Caco-2 (cell line): ENCODE measurements around the gene OLFML2A. TPM values are rescaled to one million over a fixed set of nuclear protein-coding genes. Genes with fewer than 3 reads are reported as not detected.

Experiments used
- BruUV-seq: library from RNA; stranded (reverse); fragments of 400-500 nt; replicated peaks from 2 replicates; lab custom pipeline; 2021; lab: Mats Ljungman, UMichigan
- CTCF ChIA-PET: fragments of 300-600 bp; sonication (Branson Sonifier 250); formaldehyde crosslinking; loops from one replicate; lab custom pipeline; 2022; ENCODE audit warnings: antibody characterized with exemption; lab: Charles Lee
- POLR2A ChIA-PET: fragments of 300-600 bp; sonication (Branson Sonifier 250); formaldehyde crosslinking; loops from one replicate; lab custom pipeline; 2022; ENCODE audit warnings: antibody characterized with exemption; lab: Charles Lee
- DNase-seq, 2 experiments: peaks; one replicate each; pipeline versions ENCODE4 v3.0.0 to v3.0.0-alpha.2; 2020 to 2022
- H3K27me3 ChIP-seq: replicated peaks from 2 replicates; pipeline ENCODE4 v1.6.0; 2011; ENCODE audit warnings: low read length; ENCODE audit not compliant: control insufficient read depth, insufficient read depth
- H3K36me3 ChIP-seq: 2 replicates; pipeline ENCODE4 v1.5.1; 2011; ENCODE audit warnings: low read length; ENCODE audit not compliant: control insufficient read depth, insufficient read depth
- H3K4me1 ChIP-seq: fragments of 250-450 bp; sonication (Bioruptor Pico); 2 replicates; pipeline ENCODE4 v1.5.1; 2020; ENCODE audit warnings: mild to moderate bottlenecking
- H3K4me3 ChIP-seq: 2 replicates; pipeline ENCODE4 v1.5.1; 2011; ENCODE audit warnings: low read depth, mild to moderate bottlenecking, control low read depth, low read length
- H3K9me3 ChIP-seq: fragments of 250-450 bp; sonication (Bioruptor Pico); 2 replicates; pipeline ENCODE4 v1.5.1; 2020; ENCODE audit warnings: mild to moderate bottlenecking, moderate library complexity
- H3K27ac Mint-ChIP-seq: one replicate; pipeline ENCODE4 v1.8.0; 2022; ENCODE audit warnings: mixed read lengths; ENCODE audit not compliant: unreplicated experiment
- H3K27me3 Mint-ChIP-seq: one replicate; pipeline ENCODE4 v1.8.0; 2022; ENCODE audit warnings: mixed read lengths; ENCODE audit not compliant: insufficient read depth, unreplicated experiment
- H3K36me3 Mint-ChIP-seq: one replicate; pipeline ENCODE4 v1.8.0; 2022; ENCODE audit warnings: mild to moderate bottlenecking, mixed read lengths; ENCODE audit not compliant: insufficient read depth, unreplicated experiment
- H3K4me1 Mint-ChIP-seq: one replicate; pipeline ENCODE4 v1.8.0; 2022; ENCODE audit warnings: low read depth, mixed read lengths; ENCODE audit not compliant: unreplicated experiment
- H3K4me3 Mint-ChIP-seq: one replicate; pipeline ENCODE4 v1.8.0; 2022; ENCODE audit warnings: mild to moderate bottlenecking, moderate library complexity, mixed read lengths; ENCODE audit not compliant: unreplicated experiment
- H3K9me3 Mint-ChIP-seq: one replicate; pipeline ENCODE4 v1.8.0; 2022; ENCODE audit warnings: mixed read lengths; ENCODE audit not compliant: unreplicated experiment
- CTCF ChIP-seq, 2 experiments: fragments of 200-600 bp in 1 of 2; IDR thresholded peaks; 1 replicate in 1 of 2; 2 replicates in 1 of 2; pipeline versions ENCODE4 v1.5.1 to v1.8.0; 2011 to 2022; ENCODE audit warnings: antibody characterized with exemption in 1 of 2, control low read depth in 1 of 2, inconsistent platforms in 1 of 2, low read depth in 1 of 2, low read length in 1 of 2, mild to moderate bottlenecking in 1 of 2, moderate library complexity in 1 of 2; ENCODE audit not compliant: insufficient read depth in 1 of 2, severe bottlenecking in 1 of 2, unreplicated experiment in 1 of 2
- intact Hi-C: fragments of 100-400 bp; cut with micrococcal nuclease; formaldehyde crosslinking; loops from one replicate; pipeline ENCODE4 v1.10.0; 2022; ENCODE audit not compliant: unreplicated experiment
- total RNA-seq: library from RNA; stranded (reverse); gene quantifications from 2 replicates; pipeline ENCODE4 v1.2.3, GENCODE V29; 2022

The OLFML2A gene
- total RNA-seq, 1 experiment from 2014 or later, result 1.1 TPM

GRCh38 chr9:124782661-124783574 lies 6.0 kb downstream of the OLFML2A start:
- Histone ChIP-seq H3K4me3 (no peak overlapping the region), H3K36me3 (no peaks in the 10 kb centered on the region), H3K9me3 (no peaks in the 10 kb centered on the region), H3K4me1 (no peaks in the 10 kb centered on the region; the same call in 1 of the 2 replicates), H3K27me3 (no peaks in the 10 kb centered on the region; the same call in 1 of the 2 replicates)
- CTCF ChIA-PET, result no interaction called here
- H3K27me3 Mint-ChIP-seq, result no peaks in the 10 kb centered on the region
- no peak overlapping the region for H3K27ac Mint-ChIP-seq
- intact Hi-C loops, result no loop called here
- peak in 1 of 2 experiments; percentile 35 for DNase-seq
- H3K4me1 Mint-ChIP-seq, result peaks cover 6% of the 10 kb centered on the region
- H3K36me3 Mint-ChIP-seq, result no peaks in the 10 kb centered on the region
- H3K9me3 Mint-ChIP-seq, result no peaks in the 10 kb centered on the region
- no TSS peak for BruUV-seq
- no peak overlapping the region for H3K4me3 Mint-ChIP-seq
- POLR2A ChIA-PET, result no interaction called here
- no peak for TF ChIP-seq CTCF (IDR thresholded peaks at IDR 0.05; ENCODE audit: insufficient read depth in 1 of 2, low read depth in 1 of 2, low read length in 1 of 2, severe bottlenecking in 1 of 2, unreplicated experiment in 1 of 2)

GRCh38 chr9:124783830-124784229 lies 6.9 kb downstream of the OLFML2A start:
- Histone ChIP-seq H3K4me3 (no peak overlapping the region), H3K36me3 (no peaks in the 10 kb centered on the region), H3K9me3 (no peaks in the 10 kb centered on the region), H3K4me1 (no peaks in the 10 kb centered on the region; the same call in 1 of the 2 replicates), H3K27me3 (no peaks in the 10 kb centered on the region; the same call in 1 of the 2 replicates)
- Mint-ChIP-seq H3K27ac (no peak overlapping the region), H3K36me3 (no peaks in the 10 kb centered on the region), H3K9me3 (no peaks in the 10 kb centered on the region), H3K27me3 (no peaks in the 10 kb centered on the region), H3K4me1 (peaks cover 6% of the 10 kb centered on the region), H3K4me3 (no peak overlapping the region)
- POLR2A ChIA-PET, result no interaction called here
- BruUV-seq, result no TSS peak
- no peak for TF ChIP-seq CTCF (IDR thresholded peaks at IDR 0.05; ENCODE audit: insufficient read depth in 1 of 2, low read depth in 1 of 2, low read length in 1 of 2, severe bottlenecking in 1 of 2, unreplicated experiment in 1 of 2)
- intact Hi-C loops, result no loop called here
- CTCF ChIA-PET, result no interaction called here
- DNase-seq, result peak in 1 of 2 experiments; percentile 9

DNA sequence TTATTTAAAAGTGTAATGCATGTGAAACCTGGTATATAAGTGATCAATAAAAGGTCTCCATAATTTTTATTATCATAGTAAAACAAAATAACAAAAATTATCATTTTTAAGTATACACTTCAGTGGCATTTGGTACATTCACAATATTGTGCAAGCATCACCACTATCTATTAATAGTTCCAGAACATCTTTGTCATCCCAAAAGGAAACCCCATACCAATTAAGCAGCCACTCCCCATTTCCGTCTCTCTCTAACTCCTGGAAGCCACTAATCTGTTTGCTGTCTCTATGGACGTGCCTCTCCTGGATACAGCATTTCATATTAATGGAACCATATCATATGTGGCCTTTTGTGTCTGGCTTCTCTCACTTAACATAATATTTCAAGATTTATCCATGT lies 7.6 kb downstream of the OLFML2A start:
- no peaks in the 10 kb centered on the region for H3K4me1 ChIP-seq
- BruUV-seq, result no TSS peak
- ChIA-PET POLR2A (no interaction called here), CTCF (no interaction called here)
- Mint-ChIP-seq H3K27me3 (no peaks in the 10 kb centered on the region), H3K4me1 (peaks cover 6% of the 10 kb centered on the region), H3K9me3 (no peaks in the 10 kb centered on the region), H3K4me3 (no peak overlapping the region), H3K36me3 (no peaks in the 10 kb centered on the region), H3K27ac (no peak overlapping the region)
- H3K9me3 ChIP-seq, result no peaks in the 10 kb centered on the region
- TF ChIP-seq CTCF (IDR thresholded peaks at IDR 0.05; ENCODE audit: insufficient read depth in 1 of 2, low read depth in 1 of 2, low read length in 1 of 2, severe bottlenecking in 1 of 2, unreplicated experiment in 1 of 2), result no peak
- H3K36me3 ChIP-seq, result no peaks in the 10 kb centered on the region
- no peak for DNase-seq
- no peak overlapping the region for H3K4me3 ChIP-seq
- intact Hi-C loops, result no loop called here
- no peaks in the 10 kb centered on the region; the same call in 1 of the 2 replicates for H3K27me3 ChIP-seq
